Ovary (tissue), 9 donors: ENCODE results near the gene DDIT3. TPM values are rescaled to one million over a fixed set of nuclear protein-coding genes. Genes with fewer than 3 reads are reported as not detected.

Experiments
- DNase-seq, 5 donors: peaks; one replicate each; pipeline ENCODE4 v3.0.0-alpha.2; 2019 to 2020
- H3K27ac ChIP-seq, 2 donors: fragments of 200-600 bp; one replicate each; pipeline versions ENCODE4 v1.5.1 to v1.8.0; 2019 to 2022
- H3K27me3 ChIP-seq: fragments of 200-600 bp; one replicate; pipeline ENCODE4 v1.8.0; 2022
- H3K36me3 ChIP-seq: fragments of 200-600 bp; sonication (generic); one replicate; pipeline ENCODE4 v1.5.1; 2019
- H3K4me1 ChIP-seq: one replicate; pipeline ENCODE4 v1.8.1; 2013; ENCODE audit warnings: mild to moderate bottlenecking, moderate library complexity; ENCODE audit not compliant: insufficient read depth
- H3K4me3 ChIP-seq: fragments of 200-600 bp; sonication (generic); one replicate; pipeline ENCODE4 v1.5.1; 2017
- H3K9me3 ChIP-seq, 2 donors: fragments of 200-600 bp in 1 of 2; sonication (generic) in 1 of 2; one replicate each; pipeline versions ENCODE4 v1.5.1 to v1.8.1; 2013 to 2019; ENCODE audit warnings: mild to moderate bottlenecking in 1 of 2, moderate library complexity in 1 of 2
- CTCF ChIP-seq, 3 donors: fragments of 450-650 bp in 2 of 3; fragments of 200-600 bp in 1 of 3; IDR thresholded peaks; one replicate each; pipeline versions ENCODE4 v1.5.1 to v1.8.0; 2016 to 2022; ENCODE audit warnings: antibody characterized with exemption in 3 of 3, mild to moderate bottlenecking in 1 of 3
- EP300 ChIP-seq: sonication (generic); formaldehyde crosslinking; IDR thresholded peaks from one replicate; pipeline ENCODE4 v1.6.1; 2017; ENCODE audit warnings: antibody characterized with exemption
- POLR2A ChIP-seq: fragments of 450-650 bp; IDR thresholded peaks from one replicate; pipeline ENCODE4 v1.6.1; 2017; ENCODE audit warnings: antibody characterized with exemption, mild to moderate bottlenecking, moderate library complexity
- WGBS, 3 donors: extraction: QIAGEN DNeasy Blood & Tissue Kit in 1 of 3; methylation state at CpG; one replicate each; pipeline versions ENCODE4 v1.1.5 to v1.1.7; 2013 to 2017; 5-methylcytosine and 5-hydroxymethylcytosine counted together
- intact Hi-C, 4 donors: fragments of 100-400 bp; cut with DNase I; formaldehyde crosslinking; loops; one replicate each; pipeline versions ENCODE4 v1.11.0 to v1.15.1; 2022 to 2023
- polyA plus RNA-seq, 2 donors: library from polyadenylated mRNA; stranded (reverse); fragments of 200-250 nt in 1 of 2; fragments of 350-450 nt in 1 of 2; fragmentation: Illumina TruSeq in 1 of 2; extraction: RNeasy Lipid Tissue Mini Kit (QIAGEN cat#74804) in 1 of 2; gene quantifications; one replicate each; pipeline ENCODE4 v1.2.3, GENCODE V29; 2013 to 2014
- total RNA-seq, 7 donors: library from RNA; depleted of rRNA in 2 of 7; stranded (reverse); fragments of >200 nt in 2 of 7; fragmentation: NEBNext Ultra II Directional in 3 of 7; extraction: Animal tissue kit (Norgen Biotek cat#: 25700) in 3 of 7; gene quantifications; one replicate each; pipeline versions ENCODE4 v1.1.0 to v1.2.4, GENCODE V29; 2016 to 2023
- donor health status: DM: no; HTN: no; CAD: no; lungs with moderate emphysema.
- donor health status: DM: no; HTN: no; CAD: no.
- donor health status: Bipolar disorder and iron deficiency.
- donor health status: DM: yes; HTN: yes; CAD: no.
- donor health status: DM: no; HTN: no; CAD: no.
- donor health status: DM: yes; HTN: yes; CAD: no.

Gene DDIT3
- total and polyA plus RNA-seq, 9 donors, result 22.1 to 84.9 (median 29.3) TPM

GRCh38 chr12:57548488-57548887 lies 28.2 kb upstream of the DDIT3 start:
- 38 to 40% (median 39%) methylated on average over 2 of the region's 2 CpGs for WGBS, 3 donors
- no peak overlapping the region for H3K4me3 ChIP-seq
- TF ChIP-seq CTCF (IDR thresholded peaks at IDR 0.05) (no peak), POLR2A (no peak), EP300 (no peak)
- H3K36me3 ChIP-seq, result no peaks in the 10 kb centered on the region
- no peak for DNase-seq
- no peak overlapping the region for H3K27ac ChIP-seq
- intact Hi-C loops, result no loop called here
- H3K4me1 ChIP-seq, result peaks cover 6% of the 10 kb centered on the region
- no peaks in the 10 kb centered on the region for H3K9me3 ChIP-seq
- no peaks in the 10 kb centered on the region for H3K27me3 ChIP-seq

- H3K27ac ChIP-seq, result no peak overlapping the region
- no peaks in the 10 kb centered on the region for H3K36me3 ChIP-seq
- no peak overlapping the region for H3K4me3 ChIP-seq
- DNase-seq, result no peak
- H3K9me3 ChIP-seq, result no peaks in the 10 kb centered on the region
- whole genome bisulfite sequencing, 3 donors, result 92 to 94% (median 94%) methylated on average over 2 of the region's 2 CpGs
- no peaks in the 10 kb centered on the region for H3K27me3 ChIP-seq
- TF ChIP-seq POLR2A (no peak), EP300 (no peak), CTCF (IDR thresholded peaks at IDR 0.05) (no peak)
- intact Hi-C loops, result no loop called here
- H3K4me1 ChIP-seq, result peaks cover 6% of the 10 kb centered on the region
Measured at GRCh38 chr12:57548013-57548315, 27.6 kb upstream of the DDIT3 start.

DNA sequence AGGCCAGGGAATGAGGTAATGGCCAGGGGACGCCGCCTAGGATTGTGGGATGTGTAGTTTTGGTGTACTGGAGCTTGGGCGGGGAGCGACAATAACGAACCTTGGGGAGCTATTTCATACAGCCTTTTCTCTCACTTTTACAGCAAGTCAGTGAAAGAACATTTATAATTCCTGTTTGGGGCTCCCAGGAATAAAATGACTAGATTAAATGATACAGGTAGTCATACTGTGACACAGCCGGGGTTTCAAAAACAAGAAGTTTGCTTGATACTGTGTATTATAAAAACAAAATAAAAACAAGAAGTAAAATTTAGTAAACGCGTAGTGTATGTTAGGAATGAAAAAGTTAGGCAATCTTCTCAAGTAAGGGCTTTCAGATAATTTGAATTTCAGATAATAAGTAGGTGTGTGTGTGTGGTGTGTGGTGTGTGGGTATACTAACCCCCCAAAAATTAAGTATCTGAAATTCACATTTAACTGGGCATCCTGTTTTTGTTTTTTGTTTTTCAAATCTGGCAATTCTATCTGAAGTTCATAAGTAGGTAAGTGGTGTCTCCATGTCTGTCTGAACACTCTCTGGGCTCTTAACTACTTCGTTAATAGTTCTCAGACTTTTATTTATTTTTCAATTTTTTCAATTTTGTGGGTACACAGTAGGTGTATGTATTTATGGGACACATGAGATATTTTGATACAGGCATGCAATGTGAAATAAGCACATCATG lies 27.1 kb upstream of the DDIT3 start:
- no peak for TF ChIP-seq EP300
- no peak for TF ChIP-seq CTCF (IDR thresholded peaks at IDR 0.05)
- no peak for TF ChIP-seq POLR2A
- 19 to 21% (median 19%) methylated on average over 9 of the region's 9 CpGs for WGBS, 3 donors
- no peaks in the 10 kb centered on the region for H3K27me3 ChIP-seq
- no peaks in the 10 kb centered on the region for H3K9me3 ChIP-seq
- no peaks in the 10 kb centered on the region for H3K36me3 ChIP-seq
- DNase-seq, result no peak
- no peak overlapping the region for H3K27ac ChIP-seq
- peaks cover 6% of the 10 kb centered on the region for H3K4me1 ChIP-seq
- intact Hi-C loops, result no loop called here
- H3K4me3 ChIP-seq, result peak overlapping the region; percentile 79

DNA sequence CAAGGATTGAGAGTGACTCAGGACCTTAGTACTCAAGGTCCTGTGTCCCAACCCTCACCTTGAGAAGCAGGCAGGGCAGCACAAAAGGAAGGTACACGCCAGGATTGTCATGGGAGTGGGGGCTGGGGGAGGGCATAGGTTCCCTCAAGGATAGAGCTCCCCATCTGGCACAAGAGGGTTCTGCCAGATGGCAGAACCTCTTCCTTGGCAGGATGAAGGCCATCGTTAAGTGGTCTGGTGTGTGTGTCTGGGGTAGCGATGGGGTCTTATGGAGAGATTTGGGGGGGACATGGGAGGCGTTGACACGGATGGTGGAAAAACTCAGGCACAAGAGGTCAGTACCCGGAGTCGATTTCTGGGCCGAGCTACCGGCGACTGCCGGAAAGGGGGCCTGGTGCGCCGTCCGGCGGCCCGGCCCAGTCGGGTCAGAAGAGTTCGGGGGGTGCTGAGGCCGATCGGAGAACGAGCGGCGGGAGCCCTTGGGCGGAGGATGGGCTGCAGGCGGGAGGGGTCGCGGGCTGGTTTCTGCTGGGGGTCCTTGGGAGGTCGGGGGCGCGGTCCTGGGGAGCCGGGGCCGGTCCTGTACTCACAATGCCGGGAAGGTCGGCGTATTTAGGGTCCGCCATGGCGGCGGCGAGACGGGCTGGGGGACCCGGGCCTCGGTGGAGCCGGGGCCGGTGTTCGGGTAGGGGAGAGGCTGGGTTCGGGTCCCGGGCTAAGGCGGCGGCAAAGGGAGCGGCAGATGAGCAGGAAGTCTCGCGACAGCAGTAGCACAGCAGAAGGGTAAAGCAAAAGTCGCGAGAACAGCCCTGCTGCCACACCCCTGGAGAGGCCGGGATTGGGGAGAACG lies 26.3 kb upstream of the DDIT3 start, which contains the start of gene DCTN2:
DCTN2 (minus strand) TSS at position 755 of the 850 bp plus-strand sequence; CDS start at position 626, 129 bp downstream.
- peaks cover 6% of the 10 kb centered on the region for H3K4me1 ChIP-seq
- intact Hi-C loops, result no loop called here
- WGBS, 3 donors, result 1 to 2% (median 1%) methylated on average over 45 to 56 of the region's 56 CpGs

More for the DNA sequence above, 26.3 kb upstream of the DDIT3 start, which contains the start of gene DCTN2:
- no peak for TF ChIP-seq EP300
- peak; percentile 55 for TF ChIP-seq POLR2A
- H3K4me3 ChIP-seq, result peak within 1 kb of the TSS; percentile 79
- no peaks in the 10 kb centered on the region for H3K36me3 ChIP-seq
- H3K27me3 ChIP-seq, result no peaks in the 10 kb centered on the region
- peak within 1 kb of the TSS; percentile 23 to 54 for H3K27ac ChIP-seq
- DNase-seq, result peak; percentile 94 to 97 (median 94)
- H3K9me3 ChIP-seq, result no peaks in the 10 kb centered on the region
